ENCODE results near the gene HGS. TPM values are rescaled to one million over a fixed set of nuclear protein-coding genes. Genes with fewer than 3 reads are reported as not detected.

Gene HGS
- total RNA-seq, 2 experiments from 2014 or later: 118 to 127 TPM

GRCh38 chr17:81687770-81688541, 4.1 kb downstream of the HGS start:
- POLR2A ChIA-PET: no interaction called here
- Histone ChIP-seq H3K27me3 (ENCODE audit: control insufficient read depth in 1 of 2, insufficient read depth in 2 of 2, low read length in 2 of 2) (no peaks in the 10 kb centered on the region), H3K4me3 (ENCODE audit: low read length) (no peak overlapping the region), H3K36me3 (ENCODE audit: insufficient read depth, low read length) (peaks cover 74% of the 10 kb centered on the region), H3K4me1 (ENCODE audit: insufficient read depth, low read length) (peaks cover 44% of the 10 kb centered on the region), H3K9me3 (ENCODE audit: control insufficient read depth in 1 of 2, insufficient read depth in 1 of 2, low read length in 2 of 2) (no peaks in the 10 kb centered on the region), H3K27ac (ENCODE audit: low read depth in 1 of 2, low read length in 2 of 2) (no peak overlapping the region)
- ATAC-seq (ENCODE audit: poor library complexity) (no peak), DNase-seq (no peak)
- intact Hi-C loops (cut with DNase I, micrococcal nuclease): no loop called here
- Mint-ChIP-seq H3K27me3 (no peaks in the 10 kb centered on the region), H3K9me3 (no peaks in the 10 kb centered on the region), H3K27ac (no peak overlapping the region), H3K4me1 (ENCODE audit: low read depth) (peaks cover 19% of the 10 kb centered on the region), H3K36me3 (ENCODE audit: low read depth) (peaks cover 73% of the 10 kb centered on the region), H3K4me3 (peak overlapping the region; percentile 48)
- TF ChIP-seq, protein P1, sequence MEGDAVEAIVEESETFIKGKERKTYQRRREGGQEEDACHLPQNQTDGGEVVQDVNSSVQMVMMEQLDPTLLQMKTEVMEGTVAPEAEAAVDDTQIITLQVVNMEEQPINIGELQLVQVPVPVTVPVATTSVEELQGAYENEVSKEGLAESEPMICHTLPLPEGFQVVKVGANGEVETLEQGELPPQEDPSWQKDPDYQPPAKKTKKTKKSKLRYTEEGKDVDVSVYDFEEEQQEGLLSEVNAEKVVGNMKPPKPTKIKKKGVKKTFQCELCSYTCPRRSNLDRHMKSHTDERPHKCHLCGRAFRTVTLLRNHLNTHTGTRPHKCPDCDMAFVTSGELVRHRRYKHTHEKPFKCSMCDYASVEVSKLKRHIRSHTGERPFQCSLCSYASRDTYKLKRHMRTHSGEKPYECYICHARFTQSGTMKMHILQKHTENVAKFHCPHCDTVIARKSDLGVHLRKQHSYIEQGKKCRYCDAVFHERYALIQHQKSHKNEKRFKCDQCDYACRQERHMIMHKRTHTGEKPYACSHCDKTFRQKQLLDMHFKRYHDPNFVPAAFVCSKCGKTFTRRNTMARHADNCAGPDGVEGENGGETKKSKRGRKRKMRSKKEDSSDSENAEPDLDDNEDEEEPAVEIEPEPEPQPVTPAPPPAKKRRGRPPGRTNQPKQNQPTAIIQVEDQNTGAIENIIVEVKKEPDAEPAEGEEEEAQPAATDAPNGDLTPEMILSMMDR (IDR thresholded peaks at IDR 0.05): no peak
- CTCF ChIA-PET: no interaction called here

- Mint-ChIP-seq H3K4me3 (no peak overlapping the region), H3K36me3 (ENCODE audit: low read depth) (peaks cover 69% of the 10 kb centered on the region), H3K27me3 (no peaks in the 10 kb centered on the region), H3K27ac (no peak overlapping the region), H3K9me3 (no peaks in the 10 kb centered on the region), H3K4me1 (ENCODE audit: low read depth) (peaks cover 15% of the 10 kb centered on the region)
- POLR2A ChIA-PET: no interaction called here
- Histone ChIP-seq H3K4me3 (ENCODE audit: low read length) (no peak overlapping the region), H3K9me3 (ENCODE audit: control insufficient read depth in 1 of 2, insufficient read depth in 1 of 2, low read length in 2 of 2) (no peaks in the 10 kb centered on the region), H3K27ac (ENCODE audit: low read depth in 1 of 2, low read length in 2 of 2) (no peak overlapping the region), H3K4me1 (ENCODE audit: insufficient read depth, low read length) (peaks cover 40% of the 10 kb centered on the region), H3K36me3 (ENCODE audit: insufficient read depth, low read length) (peaks cover 81% of the 10 kb centered on the region), H3K27me3 (ENCODE audit: control insufficient read depth in 1 of 2, insufficient read depth in 2 of 2, low read length in 2 of 2) (no peaks in the 10 kb centered on the region)
- intact Hi-C loops (cut with DNase I, micrococcal nuclease): no loop called here
- no peak for ATAC-seq (ENCODE audit: poor library complexity)
- CTCF ChIA-PET: no interaction called here
- DNase-seq: no peak
- TF ChIP-seq, protein P1 (IDR thresholded peaks at IDR 0.05): no peak
Measured at GRCh38 chr17:81688616-81689015, 4.8 kb downstream of the HGS start.

DNA sequence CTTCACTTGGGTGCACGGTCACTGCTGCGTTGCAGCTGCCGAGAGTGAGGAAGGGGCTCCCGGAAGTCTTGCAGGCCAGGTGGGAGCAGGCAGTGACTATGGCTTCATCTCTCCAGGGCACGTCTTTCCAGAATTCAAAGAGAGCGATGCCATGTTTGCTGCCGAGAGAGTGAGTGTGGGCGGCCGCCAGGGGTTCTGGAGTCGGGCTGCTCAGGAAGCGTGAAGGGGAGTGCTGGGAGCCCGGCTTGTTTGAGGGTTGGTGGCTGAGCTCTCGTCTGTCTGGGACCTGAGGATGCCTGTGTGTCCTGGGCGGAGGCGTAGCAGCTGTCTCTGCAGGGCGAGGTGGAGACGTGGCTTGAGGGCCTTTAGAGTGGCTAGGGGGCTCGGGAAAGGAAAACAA, 6.3 kb downstream of the HGS start:
- peaks cover 5% of the 10 kb centered on the region for H3K4me1 Mint-ChIP-seq (ENCODE audit: low read depth)
- no peaks in the 10 kb centered on the region for H3K9me3 ChIP-seq (ENCODE audit: control insufficient read depth in 1 of 2, insufficient read depth in 1 of 2, low read length in 2 of 2)
- H3K27ac Mint-ChIP-seq: no peak overlapping the region
- H3K9me3 Mint-ChIP-seq: no peaks in the 10 kb centered on the region
- ATAC-seq (ENCODE audit: poor library complexity) (no peak), DNase-seq (no peak)
- intact Hi-C loops (cut with DNase I, micrococcal nuclease): no loop called here
- ChIA-PET CTCF (no interaction called here), POLR2A (interaction anchor here (1.5 kb wide), 1 partner anchor 13 kb away, joined by 4 read pairs; the partner anchor contains the start of gene MRPL12)
- H3K27me3 ChIP-seq (ENCODE audit: control insufficient read depth in 1 of 2, insufficient read depth in 2 of 2, low read length in 2 of 2): no peaks in the 10 kb centered on the region
- H3K36me3 Mint-ChIP-seq (ENCODE audit: low read depth): peaks cover 60% of the 10 kb centered on the region
- H3K4me3 Mint-ChIP-seq: no peak overlapping the region
- TF ChIP-seq, protein P1 (IDR thresholded peaks at IDR 0.05): no peak
- H3K4me1 ChIP-seq (ENCODE audit: insufficient read depth, low read length): peaks cover 31% of the 10 kb centered on the region
- H3K27ac ChIP-seq (ENCODE audit: low read depth in 1 of 2, low read length in 2 of 2): no peak overlapping the region
- H3K36me3 ChIP-seq (ENCODE audit: insufficient read depth, low read length): peaks cover 94% of the 10 kb centered on the region
- H3K4me3 ChIP-seq (ENCODE audit: low read length): no peak overlapping the region
- no peaks in the 10 kb centered on the region for H3K27me3 Mint-ChIP-seq

All from CD4-positive, alpha-beta T cell (primary cell).